B cell (primary cell): Measurements from ENCODE around the gene CHD2. TPM values are rescaled to one million over a fixed set of nuclear protein-coding genes. Genes with fewer than 3 reads are reported as not detected.

Experiments
- ATAC-seq: fragments of 200-7000 bp; cut with Tn5 transposase; one replicate; pipeline ENCODE4 v1.10.0; 2021; ENCODE audit warnings: low read depth, mild to moderate bottlenecking, moderate number of reproducible peaks, moderate library complexity
- CTCF ChIA-PET: fragments of 350-600 bp; sonication (Branson Sonifier 250); formaldehyde crosslinking; loops from one replicate; lab custom pipeline; 2021; ENCODE audit warnings: antibody characterized with exemption, inconsistent platforms; lab: Charles Lee
- POLR2A ChIA-PET: fragments of 350-600 bp; sonication (Branson Sonifier 250); formaldehyde crosslinking; loops from one replicate; lab custom pipeline; 2021; ENCODE audit warnings: antibody characterized with exemption; lab: Charles Lee
- DNase-seq: peaks from one replicate; pipeline ENCODE4 v3.0.0; 2013
- H2AFZ ChIP-seq: 2 replicates; pipeline ENCODE4 v1.6.1; 2012; ENCODE audit warnings: mild to moderate bottlenecking, low read depth, low read length; ENCODE audit not compliant: insufficient read depth, poor library complexity, severe bottlenecking
- H3K27ac ChIP-seq, 2 donors: 1 replicate in 1 of 2; 2 replicates in 1 of 2; pipeline ENCODE4 v1.5.1; 2012 to 2013; ENCODE audit warnings: low read length in 2 of 2, mild to moderate bottlenecking in 2 of 2, moderate library complexity in 1 of 2
- H3K27me3 ChIP-seq, 4 experiments: fragments of 200-600 bp in 1 of 4; sonication (generic) in 1 of 4; replicated peaks in 1 of 4; 1 replicate in 2 of 4; 2 replicates in 2 of 4; pipeline versions ENCODE4 v1.6.1 to v1.7.0; 2013 to 2016; ENCODE audit warnings: low read length in 3 of 4, mild to moderate bottlenecking in 2 of 4, mixed read lengths in 1 of 4, moderate library complexity in 1 of 4; ENCODE audit not compliant: insufficient read depth in 4 of 4, control insufficient read depth in 3 of 4; ENCODE audit errors: control extremely low read depth in 1 of 4
- H3K36me3 ChIP-seq, 2 experiments: replicated peaks in 1 of 2; 1 replicate in 1 of 2; 2 replicates in 1 of 2; pipeline versions ENCODE4 v1.6.1 to v1.7.1; 2013; ENCODE audit warnings: low read length in 1 of 2; ENCODE audit not compliant: insufficient read depth in 2 of 2, control insufficient read depth in 1 of 2; ENCODE audit errors: control extremely low read depth in 1 of 2, extremely low read depth in 1 of 2
- H3K4me1 ChIP-seq, 2 donors: fragments of 200-600 bp in 1 of 2; sonication (generic) in 1 of 2; 1 replicate in 1 of 2; 2 replicates in 1 of 2; pipeline versions ENCODE4 v1.5.1 to v1.6.1; 2013 to 2017; ENCODE audit warnings: low read length in 2 of 2; ENCODE audit not compliant: control insufficient read depth in 2 of 2, insufficient read depth in 2 of 2
- H3K4me2 ChIP-seq: replicated peaks from 2 replicates; pipeline ENCODE3; 2012; ENCODE audit warnings: mild to moderate bottlenecking, low read depth, low read length; ENCODE audit not compliant: poor library complexity, severe bottlenecking
- H3K4me3 ChIP-seq, 5 experiments: fragments of 200-600 bp in 1 of 5; sonication (generic) in 1 of 5; 1 replicate in 3 of 5; 2 replicates in 2 of 5; pipeline versions ENCODE4 v1.5.1 to v1.7.0; 2011 to 2016; ENCODE audit warnings: low read length in 4 of 5, mild to moderate bottlenecking in 4 of 5, low read depth in 2 of 5, control low read depth in 1 of 5, moderate library complexity in 1 of 5; ENCODE audit not compliant: insufficient read depth in 1 of 5; ENCODE audit errors: control extremely low read depth in 1 of 5, extremely low read depth in 1 of 5
- H3K79me2 ChIP-seq: fragments of 200-600 bp; sonication (generic); one replicate; pipeline ENCODE4 v1.6.0; 2016; ENCODE audit warnings: low read length; ENCODE audit not compliant: control insufficient read depth, insufficient read depth
- H3K9ac ChIP-seq: fragments of 200-600 bp; sonication (generic); 2 replicates; pipeline ENCODE4 v1.6.1; 2017; ENCODE audit warnings: mild to moderate bottlenecking, low read length, moderate library complexity
- H3K9me3 ChIP-seq, 3 donors: one replicate each; pipeline versions ENCODE4 v1.6.1 to v1.7.1; 2013; ENCODE audit warnings: low read length in 2 of 3; ENCODE audit not compliant: control insufficient read depth in 2 of 3, insufficient read depth in 1 of 3; ENCODE audit errors: control extremely low read depth in 1 of 3
- H4K20me1 ChIP-seq: 2 replicates; pipeline ENCODE4 v1.6.0; 2012; ENCODE audit warnings: mild to moderate bottlenecking, low read length; ENCODE audit not compliant: insufficient read depth, control insufficient read depth, poor library complexity, severe bottlenecking
- H3K27ac Mint-ChIP-seq: one replicate; pipeline ENCODE4 v1.8.0; 2021; ENCODE audit warnings: mixed read lengths
- H3K27me3 Mint-ChIP-seq: one replicate; pipeline ENCODE4 v1.8.0; 2021; ENCODE audit warnings: mixed read lengths
- H3K4me1 Mint-ChIP-seq: one replicate; pipeline ENCODE4 v1.8.0; 2021; ENCODE audit warnings: mixed read lengths
- H3K4me3 Mint-ChIP-seq: one replicate; pipeline ENCODE4 v1.8.0; 2021; ENCODE audit warnings: mixed read lengths
- H3K9me3 Mint-ChIP-seq: one replicate; pipeline ENCODE4 v1.8.0; 2022; ENCODE audit warnings: mixed read lengths; ENCODE audit not compliant: insufficient read depth
- CTCF ChIP-seq: fragments of 200-600 bp; IDR thresholded peaks from one replicate; pipeline ENCODE4 v1.8.0; 2022; ENCODE audit warnings: antibody characterized with exemption, mild to moderate bottlenecking
- EZH2 ChIP-seq: IDR thresholded peaks from 2 replicates; pipeline ENCODE4 v1.6.1; 2012; ENCODE audit warnings: borderline replicate concordance, low read depth, mild to moderate bottlenecking, moderate library complexity, low read length; ENCODE audit not compliant: insufficient read depth, poor library complexity, severe bottlenecking
- WGBS: methylation state at CpG from one replicate; pipeline ENCODE4 v1.1.5; 2013; ENCODE audit warnings: missing lambda C conversion rate; ENCODE audit not compliant: insufficient coverage; 5-methylcytosine and 5-hydroxymethylcytosine counted together
- intact Hi-C: fragments of 100-400 bp; cut with micrococcal nuclease; formaldehyde crosslinking; loops from one replicate; pipeline ENCODE4 v1.10.0; 2022
- polyA plus RNA-seq: library from polyadenylated mRNA; depleted of rRNA; stranded (reverse); fragments of >200 nt; gene quantifications from 2 replicates; pipeline ENCODE4 v1.2.3, GENCODE V29; 2012
- total RNA-seq, 2 donors: library from RNA; stranded (reverse); fragments of 120-200 nt in 1 of 2; gene quantifications; 1 replicate in 1 of 2; 2 replicates in 1 of 2; pipeline versions ENCODE4 v1.2.3 to v1.2.4, GENCODE V29; 2013 to 2022

CHD2 gene
- total and polyA plus RNA-seq, 2 donors (not counting 1 experiment from before 2014, with no cell fraction given): 86.9 to 353 TPM

GRCh38 chr15:92893200-92893599 is 6.9 kb upstream of the CHD2 start:
- DNase-seq: no peak
- Histone ChIP-seq H3K4me1 (peaks cover 14 to 43% of the 10 kb centered on the region in 2 donors), H3K4me2 (no peak overlapping the region), H4K20me1 (no peaks in the 10 kb centered on the region), H3K36me3 (peaks cover 10 to 74% of the 10 kb centered on the region in 2 experiments), H3K27me3 (no peaks in the 10 kb centered on the region), H3K4me3 (no peak overlapping the region), H3K27ac (no peak overlapping the region), H3K79me2 (peaks cover 96% of the 10 kb centered on the region), H3K9ac (no peak overlapping the region), H3K9me3 (peaks cover 0 to 4% (median 0%) of the 10 kb centered on the region in 3 donors), H2AFZ (no peak overlapping the region)
- intact Hi-C loops: no loop called here
- ChIA-PET CTCF (no interaction called here), POLR2A (interaction anchor here (0.6 to 1.1 kb wide), 2 partner anchors 49 to 83 kb away, joined by 3 to 9 read pairs; no protein-coding TSS in a partner anchor)
- no CpG with 5 or more reads among the region's 2 CpGs for WGBS
- no peak for TF ChIP-seq EZH2
- H3K27ac Mint-ChIP-seq: peak overlapping the region; percentile 46
- no peaks in the 10 kb centered on the region for H3K9me3 Mint-ChIP-seq
- H3K4me1 Mint-ChIP-seq: peaks cover 50% of the 10 kb centered on the region
- no peaks in the 10 kb centered on the region for H3K27me3 Mint-ChIP-seq
- no peak for ATAC-seq
- no peak overlapping the region for H3K4me3 Mint-ChIP-seq

DNA sequence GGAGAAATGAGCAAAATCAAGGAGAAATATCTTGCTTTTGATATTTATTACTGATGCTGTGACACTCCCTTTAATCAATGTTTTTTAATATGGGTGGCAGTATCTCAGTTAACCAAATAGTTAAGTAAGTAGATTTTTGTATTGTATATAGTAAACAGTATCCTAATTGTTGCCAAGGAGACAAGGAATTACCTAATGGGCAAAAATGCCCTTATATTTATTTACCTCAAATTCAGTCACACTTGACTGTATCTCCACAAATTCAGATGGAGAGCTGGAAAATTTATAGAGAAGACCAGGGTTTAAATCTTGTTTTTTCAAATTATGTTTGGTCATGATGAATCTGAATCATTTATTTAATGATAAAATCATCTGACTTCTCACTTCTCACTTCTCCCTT is 3.6 kb upstream of the CHD2 start:
- H3K4me1 ChIP-seq: peaks cover 6 to 29% of the 10 kb centered on the region in 2 donors
- ChIA-PET CTCF (interaction anchor here (1.7 to 2.6 kb wide), 3 partner anchors 11 to 88 kb away, joined by 3 to 14 read pairs (median 12); no protein-coding TSS in a partner anchor), POLR2A (interaction anchor here (2.6 kb wide), 1 partner anchor 14 kb away, joined by 11 read pairs; no protein-coding TSS in a partner anchor)
- H3K27ac Mint-ChIP-seq: peak overlapping the region; percentile 2
- H3K9ac ChIP-seq: no peak overlapping the region
- peaks cover 41% of the 10 kb centered on the region for H3K4me1 Mint-ChIP-seq
- no peaks in the 10 kb centered on the region for H3K27me3 ChIP-seq
- peaks cover 96% of the 10 kb centered on the region for H3K79me2 ChIP-seq
- no peaks in the 10 kb centered on the region for H3K9me3 ChIP-seq
- intact Hi-C loops: loop anchor here (1.0 kb wide), 1 partner anchor 9 kb away; no protein-coding TSS in a partner anchor
- peak overlapping the region; percentile 23 to 80 for H3K27ac ChIP-seq
- no peak overlapping the region for H3K4me2 ChIP-seq
- H3K36me3 ChIP-seq: peaks cover 7 to 58% of the 10 kb centered on the region in 2 experiments
- no peaks in the 10 kb centered on the region for H4K20me1 ChIP-seq
- no peak for TF ChIP-seq CTCF
- no peak for TF ChIP-seq EZH2
- no peak overlapping the region for H3K4me3 ChIP-seq
- no peak for ATAC-seq
- H2AFZ ChIP-seq: no peak overlapping the region
- DNase-seq: no peak
- H3K4me3 Mint-ChIP-seq: no peak overlapping the region
- no peaks in the 10 kb centered on the region for H3K27me3 Mint-ChIP-seq
- peaks cover 7% of the 10 kb centered on the region for H3K9me3 Mint-ChIP-seq
